GM12878 (cell line): Measurements from ENCODE around the gene RIMBP2. TPM values are rescaled to one million over a fixed set of nuclear protein-coding genes. Genes with fewer than 3 reads are reported as not detected.

Experiments used
- ATAC-seq: fragments of 200-7000 bp; cut with Tn5 transposase; 3 replicates; pipeline ENCODE4 v1.9.1; 2020; ENCODE audit warnings: mild to moderate bottlenecking, moderate library complexity
- BruUV-seq: library from RNA; stranded (reverse); fragments of 400-500 nt; replicated peaks from 2 replicates; lab custom pipeline; 2021; lab: Mats Ljungman, UMichigan
- CTCF ChIA-PET: fragments of 300-600 bp; sonication (Branson Sonifier 250); formaldehyde crosslinking; extraction: SDS; loops from one replicate; lab custom pipeline; 2021; ENCODE audit warnings: inconsistent platforms; lab: Yijun Ruan, JAX
- POLR2A ChIA-PET: fragments of 350-600 bp; formaldehyde crosslinking; extraction: SDS; loops from one replicate; lab custom pipeline; 2021; ENCODE audit warnings: inconsistent platforms; lab: Charles Lee
- RAD21 ChIA-PET: fragments of 300-600 bp; sonication (Branson Sonifier 250); formaldehyde crosslinking; loops from one replicate; lab custom pipeline; 2023; ENCODE audit warnings: antibody characterized with exemption; ENCODE audit not compliant: unreplicated experiment; lab: Charles Lee
- SMC1A ChIA-PET: fragments of 300-600 bp; sonication (Branson Sonifier 250); formaldehyde crosslinking; loops from one replicate; lab custom pipeline; 2023; ENCODE audit not compliant: unreplicated experiment, uncharacterized antibody; lab: Charles Lee
- DNase-seq: peaks from one replicate; pipeline ENCODE4 v3.0.0-alpha.2; 2011; ENCODE audit warnings: low read depth, low spot score
- FAIRE-seq: peaks from 3 replicates; lab custom pipeline; 2011; peaks lifted over from hg19 to GRCh38; lab: Jason Lieb, UNC
- H2AFZ ChIP-seq: 2 replicates; pipeline ENCODE4 v1.6.0; 2011; ENCODE audit warnings: low read depth, low read length, control low read depth; ENCODE audit not compliant: control insufficient read depth
- H3K27ac ChIP-seq: 2 replicates; pipeline ENCODE4 v1.5.1; 2011; ENCODE audit warnings: control low read depth; ENCODE audit not compliant: control insufficient read depth, insufficient read depth
- H3K27me3 ChIP-seq, 2 experiments: replicated peaks in 1 of 2; 2 replicates each; pipeline versions ENCODE4 v1.6.0 to v1.6.1; 2011; ENCODE audit warnings: low read length in 1 of 2; ENCODE audit not compliant: control insufficient read depth in 2 of 2, insufficient read depth in 2 of 2
- H3K36me3 ChIP-seq, 2 experiments: 2 replicates each; pipeline ENCODE4 v1.5.1; 2011; ENCODE audit warnings: low read length in 1 of 2; ENCODE audit not compliant: control insufficient read depth in 2 of 2, insufficient read depth in 2 of 2
- H3K4me1 ChIP-seq: 2 replicates; pipeline ENCODE4 v1.6.1; 2011; ENCODE audit warnings: mild to moderate bottlenecking, low read length, moderate library complexity, mixed read lengths; ENCODE audit not compliant: control insufficient read depth, insufficient read depth
- H3K4me2 ChIP-seq: 2 replicates; pipeline ENCODE4 v1.6.0; 2011; ENCODE audit warnings: control low read depth; ENCODE audit not compliant: control insufficient read depth, insufficient read depth
- H3K4me3 ChIP-seq: fragments of 200-600 bp; sonication (generic); 2 replicates; pipeline ENCODE4 v1.5.1; 2016
- H3K79me2 ChIP-seq: 2 replicates; pipeline ENCODE4 v1.6.0; 2011; ENCODE audit warnings: low read length; ENCODE audit not compliant: control insufficient read depth, insufficient read depth
- H3K9ac ChIP-seq: 2 replicates; pipeline ENCODE4 v1.8.0; 2011; ENCODE audit warnings: low read length, control low read depth, mixed read lengths; ENCODE audit not compliant: control insufficient read depth, insufficient read depth
- H3K9me3 ChIP-seq: replicated peaks from 3 replicates; pipeline ENCODE4 v1.5.1; 2011; ENCODE audit warnings: mild to moderate bottlenecking, low read length; ENCODE audit not compliant: control insufficient read depth, insufficient read depth
- H4K20me1 ChIP-seq: 2 replicates; pipeline ENCODE4 v1.6.0; 2011; ENCODE audit not compliant: control insufficient read depth, insufficient read depth
- CHD4 ChIP-seq: fragments of 200-600 bp; sonication (generic); IDR thresholded peaks from 2 replicates; pipeline ENCODE4 v1.6.1; 2016; ENCODE audit warnings: mild to moderate bottlenecking
- ETV6 ChIP-seq, 2 experiments: fragments of 450-650 bp in 1 of 2; IDR thresholded peaks in 1 of 2; conservative IDR thresholded peaks in 1 of 2; 2 replicates each; pipeline ENCODE4 v1.6.1; 2014; ENCODE audit warnings: antibody characterized with exemption in 1 of 2, borderline replicate concordance in 1 of 2, low read depth in 1 of 2, mild to moderate bottlenecking in 1 of 2, moderate library complexity in 1 of 2
- FOS ChIP-seq: IDR thresholded peaks from 3 replicates; pipeline ENCODE4 v1.6.1; 2011; ENCODE audit warnings: borderline replicate concordance; ENCODE audit not compliant: insufficient read length; ENCODE audit errors: extremely low read depth
- HDAC6 ChIP-seq: fragments of 200-600 bp; sonication (generic); IDR thresholded peaks from one replicate; pipeline ENCODE4 v1.8.0; 2017; ENCODE audit warnings: antibody characterized with exemption; ENCODE audit not compliant: unreplicated experiment
- HDGF ChIP-seq: fragments of 450-650 bp; IDR thresholded peaks from 2 replicates; pipeline ENCODE4 v1.6.1; 2016; ENCODE audit warnings: antibody characterized with exemption
- MLLT1 ChIP-seq: fragments of 450-650 bp; IDR thresholded peaks from 2 replicates; pipeline ENCODE4 v1.6.1; 2016; ENCODE audit warnings: mild to moderate bottlenecking
- NFYB ChIP-seq: IDR thresholded peaks from 2 replicates; pipeline ENCODE4 v1.6.1; 2011; ENCODE audit warnings: low read depth, mild to moderate bottlenecking, low read length, improper control_type of control experiment, moderate library complexity; ENCODE audit not compliant: insufficient read depth
- PML ChIP-seq: IDR thresholded peaks from 2 replicates; pipeline ENCODE4 v1.6.1; 2012; ENCODE audit warnings: low read length, inconsistent platforms
- POLR2AphosphoS2 ChIP-seq: IDR thresholded peaks from 2 replicates; pipeline ENCODE4 v1.6.1; 2011; ENCODE audit warnings: low read depth, mild to moderate bottlenecking, low read length, improper control_type of control experiment, moderate library complexity
- RAD21 ChIP-seq: IDR thresholded peaks from 2 replicates; pipeline ENCODE4 v1.6.1; 2011; ENCODE audit warnings: mild to moderate bottlenecking, low read depth, low read length, moderate library complexity; ENCODE audit not compliant: insufficient read depth
- RELA ChIP-seq: fragments of 450-650 bp; IDR thresholded peaks from 2 replicates; pipeline ENCODE4 v1.8.0; 2014; ENCODE audit warnings: borderline replicate concordance; ENCODE audit not compliant: partially characterized antibody
- SMAD1 ChIP-seq: fragments of 450-650 bp; IDR thresholded peaks from 2 replicates; pipeline ENCODE4 v1.6.1; 2018; ENCODE audit warnings: mild to moderate bottlenecking, low read depth; ENCODE audit not compliant: partially characterized antibody
- SUZ12 ChIP-seq: fragments of 200-600 bp; sonication (generic); IDR thresholded peaks from one replicate; pipeline ENCODE4 v1.6.1; 2018; ENCODE audit warnings: antibody characterized with exemption, mild to moderate bottlenecking; ENCODE audit not compliant: unreplicated experiment
- TCF3 ChIP-seq: IDR thresholded peaks from 2 replicates; pipeline ENCODE4 v1.6.1; 2012; ENCODE audit warnings: low read depth, mild to moderate bottlenecking, low read length, borderline replicate concordance; ENCODE audit not compliant: insufficient read depth
- YBX1 ChIP-seq: fragments of 450-650 bp; IDR thresholded peaks from 2 replicates; pipeline ENCODE4 v1.6.1; 2016; ENCODE audit warnings: antibody characterized with exemption
- ZNF24 ChIP-seq: fragments of 450-650 bp; IDR thresholded peaks from 2 replicates; pipeline ENCODE4 v1.6.1; 2017; ENCODE audit warnings: antibody characterized with exemption, mild to moderate bottlenecking
- WGBS: methylation state at CpG from one replicate; pipeline ENCODE4 v1.1.6; 2016; ENCODE audit warnings: low lambda C conversion rate; ENCODE audit not compliant: insufficient replicate concordance, insufficient coverage; ENCODE audit errors: missing lambda C conversion rate; 5-methylcytosine and 5-hydroxymethylcytosine counted together
- in situ Hi-C: fragments of 300-500 bp; cut with MboI; formaldehyde crosslinking; loops from 9 replicates; pipeline ENCODE4 v1.14.3; 2018; ENCODE audit warnings: mixed read lengths
- intact Hi-C: fragments of 100-400 bp; cut with micrococcal nuclease; formaldehyde crosslinking; loops from one replicate; pipeline ENCODE4 v1.14.2; 2022; ENCODE audit not compliant: unreplicated experiment
- polyA plus RNA-seq, 11 experiments: library from polyadenylated mRNA; depleted of rRNA in 4 of 11; unstranded in 6 of 11; stranded (reverse) in 5 of 11; fragments of >200 nt; fragmentation: Nextera tagmentation in 4 of 11; fragmentation: Illumina TruSeq in 1 of 11; extraction: Ambion mirVana in 4 of 11; extraction: Trizol in 1 of 11; gene quantifications; 1 replicate in 1 of 11; 2 replicates in 10 of 11; pipeline versions ENCODE4 v1.2.1 to v1.2.3, GENCODE V29; 2011 to 2016; ENCODE audit warnings: inconsistent platforms in 2 of 11, missing spikeins in 2 of 11, low read depth in 1 of 11
- total RNA-seq, 4 experiments: library from RNA; depleted of rRNA in 3 of 4; stranded (reverse); fragments of >200 nt in 3 of 4; fragmentation: Illumina TruSeq in 1 of 4; extraction: Trizol in 1 of 4; gene quantifications; 2 replicates each; pipeline versions ENCODE4 v1.2.1 to v1.2.3, GENCODE V29; 2013 to 2021
- TF ChIP-seq, protein P1 (sequence below): IDR thresholded peaks from 2 replicates; pipeline ENCODE4 v1.6.1; 2011; ENCODE audit warnings: borderline replicate concordance, low read depth, mild to moderate bottlenecking, moderate library complexity, low read length; ENCODE audit not compliant: insufficient read depth, poor library complexity, severe bottlenecking
- TF ChIP-seq, protein P2 (sequence below): fragments of 450-650 bp; IDR thresholded peaks from 2 replicates; pipeline ENCODE4 v1.6.1; 2016; ENCODE audit warnings: mild to moderate bottlenecking, moderate library complexity, borderline replicate concordance

The RIMBP2 gene
- total and polyA plus RNA-seq, 10 of the 15 experiments (the other 5 are each of a cell fraction or from before 2014, with no cell fraction given) = 0.04 to 2.9 (median 0.07) TPM; not detected in 1

GRCh38 chr12:130414381-130414780, 301.7 kb downstream of the RIMBP2 start:
- ATAC-seq (no peak), FAIRE-seq (no peak), DNase-seq (no peak)
- RAD21 ChIA-PET = no interaction called here
- Histone ChIP-seq H4K20me1 (no peaks in the 10 kb centered on the region), H3K9ac (no peak overlapping the region), H3K4me2 (no peak overlapping the region), H3K27ac (no peak overlapping the region), H3K9me3 (no peaks in the 10 kb centered on the region), H2AFZ (no peak overlapping the region), H3K4me1 (no peaks in the 10 kb centered on the region), H3K36me3 (no peaks in the 10 kb centered on the region), H3K79me2 (no peaks in the 10 kb centered on the region), H3K27me3 (no peaks in the 10 kb centered on the region), H3K4me3 (no peak overlapping the region)
- BruUV-seq = no TSS peak
- intact Hi-C loops = no loop called here
- SMC1A ChIA-PET = no interaction called here
- WGBS = 34% methylated on average over 7 of the region's 7 CpGs
- POLR2A ChIA-PET = no interaction called here
- CTCF ChIA-PET = no interaction called here
- in situ Hi-C loops = no loop called here
- TF ChIP-seq SMAD1 = no peak
- TF ChIP-seq TCF3 = no peak
- TF ChIP-seq RELA = no peak
- TF ChIP-seq, protein P1, sequence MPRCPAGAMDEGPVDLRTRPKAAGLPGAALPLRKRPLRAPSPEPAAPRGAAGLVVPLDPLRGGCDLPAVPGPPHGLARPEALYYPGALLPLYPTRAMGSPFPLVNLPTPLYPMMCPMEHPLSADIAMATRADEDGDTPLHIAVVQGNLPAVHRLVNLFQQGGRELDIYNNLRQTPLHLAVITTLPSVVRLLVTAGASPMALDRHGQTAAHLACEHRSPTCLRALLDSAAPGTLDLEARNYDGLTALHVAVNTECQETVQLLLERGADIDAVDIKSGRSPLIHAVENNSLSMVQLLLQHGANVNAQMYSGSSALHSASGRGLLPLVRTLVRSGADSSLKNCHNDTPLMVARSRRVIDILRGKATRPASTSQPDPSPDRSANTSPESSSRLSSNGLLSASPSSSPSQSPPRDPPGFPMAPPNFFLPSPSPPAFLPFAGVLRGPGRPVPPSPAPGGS = no peak
- no peak for TF ChIP-seq SUZ12
- no peak for TF ChIP-seq HDAC6
- no peak for TF ChIP-seq PML
- no peak for TF ChIP-seq FOS
- TF ChIP-seq ETV6 (conservative IDR thresholded peaks at IDR 0.05 in 1 of 2, IDR thresholded peaks at IDR 0.05 in 1 of 2; ENCODE audit: borderline replicate concordance in 1 of 2, low read depth in 1 of 2) = no peak
- no peak for TF ChIP-seq HDGF
- no peak for TF ChIP-seq YBX1
- TF ChIP-seq RAD21 = no peak
- TF ChIP-seq, protein P2, sequence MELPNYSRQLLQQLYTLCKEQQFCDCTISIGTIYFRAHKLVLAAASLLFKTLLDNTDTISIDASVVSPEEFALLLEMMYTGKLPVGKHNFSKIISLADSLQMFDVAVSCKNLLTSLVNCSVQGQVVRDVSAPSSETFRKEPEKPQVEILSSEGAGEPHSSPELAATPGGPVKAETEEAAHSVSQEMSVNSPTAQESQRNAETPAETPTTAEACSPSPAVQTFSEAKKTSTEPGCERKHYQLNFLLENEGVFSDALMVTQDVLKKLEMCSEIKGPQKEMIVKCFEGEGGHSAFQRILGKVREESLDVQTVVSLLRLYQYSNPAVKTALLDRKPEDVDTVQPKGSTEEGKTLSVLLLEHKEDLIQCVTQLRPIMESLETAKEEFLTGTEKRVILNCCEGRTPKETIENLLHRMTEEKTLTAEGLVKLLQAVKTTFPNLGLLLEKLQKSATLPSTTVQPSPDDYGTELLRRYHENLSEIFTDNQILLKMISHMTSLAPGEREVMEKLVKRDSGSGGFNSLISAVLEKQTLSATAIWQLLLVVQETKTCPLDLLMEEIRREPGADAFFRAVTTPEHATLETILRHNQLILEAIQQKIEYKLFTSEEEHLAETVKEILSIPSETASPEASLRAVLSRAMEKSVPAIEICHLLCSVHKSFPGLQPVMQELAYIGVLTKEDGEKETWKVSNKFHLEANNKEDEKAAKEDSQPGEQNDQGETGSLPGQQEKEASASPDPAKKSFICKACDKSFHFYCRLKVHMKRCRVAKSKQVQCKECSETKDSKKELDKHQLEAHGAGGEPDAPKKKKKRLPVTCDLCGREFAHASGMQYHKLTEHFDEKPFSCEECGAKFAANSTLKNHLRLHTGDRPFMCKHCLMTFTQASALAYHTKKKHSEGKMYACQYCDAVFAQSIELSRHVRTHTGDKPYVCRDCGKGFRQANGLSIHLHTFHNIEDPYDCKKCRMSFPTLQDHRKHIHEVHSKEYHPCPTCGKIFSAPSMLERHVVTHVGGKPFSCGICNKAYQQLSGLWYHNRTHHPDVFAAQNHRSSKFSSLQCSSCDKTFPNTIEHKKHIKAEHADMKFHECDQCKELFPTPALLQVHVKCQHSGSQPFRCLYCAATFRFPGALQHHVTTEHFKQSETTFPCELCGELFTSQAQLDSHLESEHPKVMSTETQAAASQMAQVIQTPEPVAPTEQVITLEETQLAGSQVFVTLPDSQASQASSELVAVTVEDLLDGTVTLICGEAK = no peak
- no peak for TF ChIP-seq CHD4
- no peak for TF ChIP-seq MLLT1
- no peak for TF ChIP-seq ZNF24
- TF ChIP-seq NFYB = no peak
- no peak for TF ChIP-seq POLR2AphosphoS2
